GM12891 (cell line): ENCODE results near the gene AFAP1.

ENCODE experiments used
- PAX5 ChIP-seq: IDR thresholded peaks from 2 replicates; pipeline ENCODE4 v1.6.1; 2011; ENCODE audit warnings: low read length, moderate library complexity, mild to moderate bottlenecking; ENCODE audit not compliant: insufficient read depth, severe bottlenecking
- POLR2A ChIP-seq: IDR thresholded peaks from 2 replicates; pipeline ENCODE4 v1.6.1; 2011; ENCODE audit warnings: low read depth, low read length, control low read depth
- POLR2AphosphoS5 ChIP-seq: IDR thresholded peaks from 2 replicates; pipeline ENCODE4 v1.6.1; 2011; ENCODE audit warnings: low read depth, low read length, control low read depth

DNA sequence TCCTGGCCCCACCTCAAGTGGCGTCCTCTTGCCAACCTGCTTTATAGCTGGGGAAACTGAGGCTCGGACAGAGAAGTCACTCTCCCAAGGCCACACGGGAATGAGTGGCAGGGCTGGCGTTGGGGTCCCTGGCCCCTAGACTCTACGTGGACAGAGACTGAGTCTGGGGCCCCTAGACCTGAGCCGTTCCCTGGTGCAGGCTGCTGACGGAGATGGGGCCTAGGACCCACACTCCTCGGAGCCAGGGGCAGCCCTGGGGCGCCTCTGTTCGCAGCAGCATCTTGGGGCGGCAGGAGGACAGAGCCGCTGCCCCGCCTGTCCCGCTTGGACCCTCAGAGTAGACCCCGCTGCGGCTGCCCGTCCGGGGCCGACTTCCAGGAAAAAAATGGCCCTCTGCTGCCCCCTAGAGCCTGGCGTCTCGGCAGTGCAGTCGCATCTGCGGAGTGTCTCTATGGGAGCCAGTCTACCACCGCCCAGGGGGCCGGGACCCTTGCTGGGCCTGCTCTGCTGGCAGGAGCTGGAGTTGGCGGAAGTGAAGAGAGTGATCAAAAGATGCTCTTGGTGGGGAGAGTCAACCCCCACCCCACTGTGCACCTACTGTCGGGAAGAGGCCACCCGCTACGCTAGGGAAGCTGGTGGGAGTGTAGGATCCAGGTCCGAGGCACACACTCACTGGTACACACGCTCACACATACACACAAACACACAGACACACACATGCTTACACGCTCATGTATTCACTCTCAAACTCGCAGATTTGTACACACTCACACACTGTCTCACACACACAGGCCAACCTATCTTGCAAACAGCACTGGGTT lies 220.1 kb downstream of the AFAP1 start:
- TF ChIP-seq POLR2A (no peak), PAX5 (no peak), POLR2AphosphoS5 (no peak)
